ENCODE results near the gene SIM1.

The SIM1 gene

GRCh38 chr6:100346828-100347227 is 117.9 kb downstream of the SIM1 start:
- no peak for DNase-seq

GRCh38 chr6:100346203-100346602 is 118.5 kb downstream of the SIM1 start:
- DNase-seq: no peak

GRCh38 chr6:100344761-100345160 is 120.0 kb downstream of the SIM1 start:
- no peak for DNase-seq

GRCh38 chr6:100344321-100344720 is 120.4 kb downstream of the SIM1 start:
- DNase-seq: no peak

- DNase-seq: no peak
These were observed 121.2 kb downstream of the SIM1 start for GRCh38 chr6:100343316-100344077.

- DNase-seq: no peak
These were observed 121.9 kb downstream of the SIM1 start for GRCh38 chr6:100342830-100343229.

- DNase-seq: no peak
These were observed 125.0 kb downstream of the SIM1 start for GRCh38 chr6:100339574-100340255.

- DNase-seq: no peak
These were observed 126.6 kb downstream of the SIM1 start for GRCh38 chr6:100338090-100338489.

- no peak for DNase-seq
These were observed 127.8 kb downstream of the SIM1 start for GRCh38 chr6:100336876-100337275.

GRCh38 chr6:100335991-100336390 is 128.7 kb downstream of the SIM1 start:
- DNase-seq: no peak
